HFFc6 (cell line): ENCODE results near the gene LGALS3BP. TPM values are rescaled to one million over a fixed set of nuclear protein-coding genes. Genes with fewer than 3 reads are reported as not detected.
A peak's percentile ranks its signal among the peaks of the same experiment; 100 is the strongest.

ENCODE experiments used
- DNase-seq: peaks from one replicate; pipeline ENCODE4 v3.0.0-alpha.2; 2018
- H3K27ac Mint-ChIP-seq: 2 replicates; pipeline ENCODE4 v1.8.0; 2020; ENCODE audit warnings: mild to moderate bottlenecking, mixed read lengths
- H3K27me3 Mint-ChIP-seq: 2 replicates; pipeline ENCODE4 v1.8.0; 2021; ENCODE audit warnings: mild to moderate bottlenecking, moderate library complexity, mixed read lengths; ENCODE audit not compliant: insufficient read depth
- H3K36me3 Mint-ChIP-seq: 2 replicates; pipeline ENCODE4 v1.8.0; 2021; ENCODE audit warnings: low read depth, mixed read lengths
- H3K4me1 Mint-ChIP-seq: 2 replicates; pipeline ENCODE4 v1.8.0; 2020; ENCODE audit warnings: low read depth, mixed read lengths
- H3K4me3 Mint-ChIP-seq: 2 replicates; pipeline ENCODE4 v1.8.0; 2020; ENCODE audit warnings: mild to moderate bottlenecking, moderate library complexity, mixed read lengths
- H3K9me3 Mint-ChIP-seq: 2 replicates; pipeline ENCODE4 v1.8.0; 2020; ENCODE audit warnings: mild to moderate bottlenecking, mixed read lengths
- CTCF ChIP-seq: fragments of 200-600 bp; sonication (generic); IDR thresholded peaks from 2 replicates; pipeline ENCODE4 v1.5.0; 2021; ENCODE audit warnings: antibody characterized with exemption, mild to moderate bottlenecking
- total RNA-seq, 6 experiments: library from RNA; stranded (reverse); fragmentation: NEBNext Ultra II Directional; extraction: Animal tissue kit (Norgen Biotek cat#: 25700); gene quantifications; 2 replicates in 1 of 6; 3 replicates in 5 of 6; pipeline ENCODE4 v1.2.3, GENCODE V29; 2021

LGALS3BP gene
- total RNA-seq, 6 experiments from 2014 or later, result 31.1 to 46.4 (median 43.4) TPM

DNA sequence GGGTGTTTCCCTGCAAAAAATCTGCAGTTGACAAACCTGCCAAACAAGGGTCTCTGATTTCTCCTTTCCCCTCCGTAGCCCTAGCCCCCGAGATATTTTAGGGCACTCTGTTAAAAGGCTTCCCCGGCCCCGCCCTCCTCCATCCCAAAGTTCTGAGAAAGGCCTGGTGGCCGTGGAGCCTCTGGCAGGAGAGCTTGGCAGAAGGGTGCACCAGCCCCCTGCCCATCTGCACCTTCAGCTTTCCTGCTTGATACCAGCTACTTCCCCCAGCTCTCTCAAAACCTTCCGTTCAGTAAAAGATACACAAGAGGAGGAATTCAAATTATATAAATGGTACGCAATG, 30.6 kb upstream of the LGALS3BP start:
- Mint-ChIP-seq H3K36me3 (peaks cover 28% of the 10 kb centered on the region), H3K4me1 (peaks cover 52% of the 10 kb centered on the region), H3K27me3 (no peaks in the 10 kb centered on the region; the same call in 1 of the 2 replicates), H3K9me3 (peaks cover 10% of the 10 kb centered on the region), H3K4me3 (peak overlapping the region; percentile 91), H3K27ac (peak overlapping the region; percentile 78)
- no peak for DNase-seq
- no peak for TF ChIP-seq CTCF

DNA sequence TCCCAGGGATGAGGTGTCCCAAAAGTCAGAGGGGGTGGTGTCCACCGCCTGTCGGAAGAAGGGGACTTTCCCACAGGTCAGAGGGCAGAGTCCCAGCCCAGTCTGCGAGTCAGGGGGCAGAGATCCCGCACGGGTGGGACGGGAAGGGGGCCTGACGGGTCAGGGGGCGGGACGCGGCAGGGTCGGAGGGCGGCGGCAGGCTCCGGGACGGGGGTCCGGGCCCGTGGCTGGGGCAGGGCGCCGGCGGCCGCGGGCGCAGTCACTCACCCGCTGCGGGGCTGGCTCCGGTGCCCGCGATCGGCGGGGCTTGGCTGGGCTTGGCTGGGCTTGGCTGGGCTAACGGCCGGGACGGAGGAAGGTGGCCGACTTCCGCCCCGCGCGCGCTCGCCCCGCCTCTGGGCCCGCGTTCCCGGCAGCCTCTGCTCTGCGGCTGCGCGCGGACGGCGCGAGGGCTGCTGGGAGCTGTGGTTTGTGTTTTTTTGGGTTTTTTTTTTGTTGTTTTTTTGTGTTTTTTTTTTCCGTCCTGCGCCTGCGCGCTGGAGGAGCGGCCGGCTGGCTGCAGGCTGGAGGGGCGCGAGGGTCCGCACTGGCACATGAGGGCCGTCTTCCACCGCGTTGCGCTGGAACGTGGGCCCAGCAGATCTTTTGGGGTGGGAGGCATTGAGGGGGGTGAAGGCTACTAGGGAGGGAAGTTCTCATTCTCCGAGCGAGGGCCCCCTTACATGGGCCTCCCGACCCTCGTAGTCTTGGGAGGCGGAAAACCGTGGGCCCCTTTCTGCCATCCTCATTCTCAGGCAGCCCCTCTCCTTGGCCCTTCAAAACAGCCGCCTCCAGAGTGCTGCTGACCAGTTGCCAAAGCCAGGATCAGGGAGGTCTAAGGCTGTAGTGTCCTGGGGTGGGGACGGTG, 29.9 kb upstream of the LGALS3BP start, which contains the start of gene CANT1:
Gene CANT1 (minus strand): TSS at position 368 of the 907 bp plus-strand sequence. CDS start 12,142 bp downstream, outside the sequence.
- H3K4me3 Mint-ChIP-seq, result peak within 1 kb of the TSS; percentile 91
- H3K4me1 Mint-ChIP-seq, result peaks cover 52% of the 10 kb centered on the region
- TF ChIP-seq CTCF, result no peak
- H3K27ac Mint-ChIP-seq, result peak within 1 kb of the TSS; percentile 90
- DNase-seq, result peak; percentile 65
- H3K27me3 Mint-ChIP-seq, result no peaks in the 10 kb centered on the region; the same call in 1 of the 2 replicates
- H3K36me3 Mint-ChIP-seq, result peaks cover 28% of the 10 kb centered on the region
- H3K9me3 Mint-ChIP-seq, result peaks cover 10% of the 10 kb centered on the region

DNA sequence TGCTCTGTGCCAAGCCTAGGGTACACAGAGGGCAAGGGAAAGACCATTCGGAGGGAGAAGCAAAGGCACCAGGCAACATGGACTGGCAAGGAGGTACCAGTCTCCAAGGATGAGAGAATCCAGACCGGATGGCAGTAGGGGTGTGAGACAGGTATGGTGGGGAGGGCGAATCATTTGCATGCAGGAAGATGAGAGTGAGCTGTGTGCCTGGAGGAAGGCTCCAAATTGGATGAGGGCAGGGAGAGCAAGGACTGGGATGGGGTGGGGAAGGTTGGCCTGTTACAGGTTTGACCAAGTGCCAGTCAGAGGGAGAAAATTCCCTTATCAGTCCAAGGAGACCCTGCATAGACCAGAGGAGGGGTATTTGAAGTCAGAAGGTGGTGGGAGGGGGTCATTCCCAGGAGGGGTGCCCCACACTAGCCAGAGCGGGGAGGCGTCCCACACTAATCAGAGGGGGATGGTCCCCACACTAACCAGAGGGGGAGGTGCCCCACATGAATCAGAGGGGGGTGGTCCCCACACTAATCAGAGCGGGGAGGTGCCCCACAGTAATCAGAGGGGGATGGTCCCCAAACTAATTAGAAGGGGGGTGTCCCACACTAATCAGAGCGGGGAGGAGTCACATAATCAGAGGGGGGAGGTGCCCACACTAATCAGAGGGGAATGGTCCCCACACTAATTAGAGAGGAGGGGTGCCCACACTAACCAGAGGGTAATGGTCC, 29.1 kb upstream of the LGALS3BP start:
- H3K27me3 Mint-ChIP-seq, result no peaks in the 10 kb centered on the region; the same call in 1 of the 2 replicates
- peak overlapping the region; percentile 91 for H3K4me3 Mint-ChIP-seq
- H3K9me3 Mint-ChIP-seq, result peaks cover 5% of the 10 kb centered on the region; the same call in 1 of the 2 replicates
- peaks cover 52% of the 10 kb centered on the region for H3K4me1 Mint-ChIP-seq
- no peak for DNase-seq
- H3K36me3 Mint-ChIP-seq, result peaks cover 23% of the 10 kb centered on the region
- peak overlapping the region; percentile 90 for H3K27ac Mint-ChIP-seq
- TF ChIP-seq CTCF, result no peak

DNA sequence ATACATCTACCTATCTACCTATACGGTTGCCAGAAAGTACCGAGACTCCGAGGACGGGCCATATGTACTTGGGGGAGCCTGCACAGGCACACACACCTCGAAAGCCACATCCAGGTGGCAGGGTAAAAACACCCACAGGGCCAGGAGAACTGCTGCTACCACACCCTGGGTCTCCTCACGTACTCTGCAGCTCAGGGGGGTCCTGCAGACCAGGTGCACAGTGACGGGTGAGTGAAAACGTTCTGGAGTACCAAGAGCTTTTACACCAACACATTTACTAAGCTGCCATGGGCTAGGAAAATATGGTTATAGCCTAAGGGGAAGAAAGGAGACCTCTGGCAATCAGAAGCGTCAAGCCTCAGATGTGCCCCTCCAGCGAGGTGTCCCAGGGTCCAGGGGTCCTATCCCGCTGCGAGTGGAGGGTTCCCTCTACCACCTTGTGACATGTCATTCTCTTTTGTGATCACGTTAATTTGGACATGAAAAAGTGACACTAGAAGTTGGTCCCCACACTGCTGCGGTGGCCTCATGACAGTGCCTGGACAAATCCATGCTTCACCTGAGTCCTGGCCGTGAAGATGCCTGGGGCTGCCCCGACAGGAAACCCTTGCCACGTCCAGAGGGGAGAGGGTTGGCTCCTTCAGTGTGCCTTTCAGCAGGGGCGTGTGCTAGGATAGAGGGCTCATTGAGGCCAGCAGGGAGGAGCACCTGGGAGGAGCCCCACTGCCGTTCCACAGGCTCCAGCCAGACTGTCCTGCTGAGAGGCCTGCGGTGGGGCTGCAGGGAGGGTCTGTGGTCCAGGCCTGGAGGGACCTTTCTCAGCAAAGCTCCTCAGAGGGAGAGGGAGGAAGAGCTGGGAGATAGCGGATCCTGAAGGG, 28.0 kb upstream of the LGALS3BP start:
- Mint-ChIP-seq H3K4me1 (peaks cover 50% of the 10 kb centered on the region), H3K9me3 (no peaks in the 10 kb centered on the region; the same call in 1 of the 2 replicates), H3K4me3 (peak overlapping the region; percentile 91), H3K36me3 (peaks cover 15% of the 10 kb centered on the region), H3K27me3 (no peaks in the 10 kb centered on the region; the same call in 1 of the 2 replicates), H3K27ac (peak overlapping the region; percentile 38)
- DNase-seq, result no peak
- no peak for TF ChIP-seq CTCF
